AG04450 (cell line): ENCODE results near the gene C16orf87. TPM values are rescaled to one million over a fixed set of nuclear protein-coding genes. Genes with fewer than 3 reads are reported as not detected.
"Not testable (repeated sequence)": the region's sequence is repeated elsewhere in the genome, so short reads cannot be mapped to it uniquely, and the experiment has no call there.

Source experiments
- CTCF ChIA-PET: fragments of 300-600, 350-600 bp; formaldehyde crosslinking; extraction: SDS; loops from one replicate; lab custom pipeline; 2022; ENCODE audit warnings: antibody characterized with exemption, inconsistent platforms; lab: Charles Lee
- POLR2A ChIA-PET: fragments of 350-600 bp; formaldehyde crosslinking; extraction: SDS; loops from one replicate; lab custom pipeline; 2021; ENCODE audit warnings: antibody characterized with exemption, inconsistent platforms; lab: Yijun Ruan, JAX
- DNase-seq: peaks from one replicate; pipeline ENCODE4 v3.0.0-alpha.2; 2011; ENCODE audit warnings: low read depth, low spot score
- H3K27ac ChIP-seq: one replicate; pipeline ENCODE4 v1.5.1; 2012; ENCODE audit warnings: low read depth, low read length, control low read depth
- H3K27me3 ChIP-seq: one replicate; pipeline ENCODE4 v1.6.0; 2012; ENCODE audit warnings: low read length; ENCODE audit not compliant: control insufficient read depth, insufficient read depth
- H3K4me3 ChIP-seq: 2 replicates; pipeline ENCODE4 v1.5.1; 2011; ENCODE audit warnings: mild to moderate bottlenecking, low read depth, low read length, control low read depth
- H3K9me3 ChIP-seq: 2 replicates; pipeline ENCODE4 v1.5.1; 2012; ENCODE audit warnings: low read length; ENCODE audit not compliant: control insufficient read depth, insufficient read depth
- polyA minus RNA-seq: library from RNA; depleted of rRNA, polyadenylated mRNA; stranded (reverse); fragments of >200 nt; gene quantifications from 2 replicates; pipeline ENCODE4 v1.2.3, GENCODE V29; 2011; rRNA and poly(A)+ RNA removed
- polyA plus RNA-seq: library from polyadenylated mRNA; depleted of rRNA; stranded (reverse); fragments of >200 nt; gene quantifications from 2 replicates; pipeline ENCODE4 v1.2.3, GENCODE V29; 2011; rRNA removed
- TF ChIP-seq, protein P1 (sequence below): IDR thresholded peaks from 2 replicates; pipeline ENCODE4 v1.5.1; 2011; ENCODE audit warnings: low read depth, low read length, control low read depth, inconsistent platforms

The C16orf87 gene, protein sequence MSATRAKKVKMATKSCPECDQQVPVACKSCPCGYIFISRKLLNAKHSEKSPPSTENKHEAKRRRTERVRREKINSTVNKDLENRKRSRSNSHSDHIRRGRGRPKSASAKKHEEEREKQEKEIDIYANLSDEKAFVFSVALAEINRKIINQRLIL
- polyA plus RNA-seq: 16.8 and 21.7 TPM in 2 replicates
- polyA minus RNA-seq: 10.7 and 17.5 TPM in 2 replicates

DNA sequence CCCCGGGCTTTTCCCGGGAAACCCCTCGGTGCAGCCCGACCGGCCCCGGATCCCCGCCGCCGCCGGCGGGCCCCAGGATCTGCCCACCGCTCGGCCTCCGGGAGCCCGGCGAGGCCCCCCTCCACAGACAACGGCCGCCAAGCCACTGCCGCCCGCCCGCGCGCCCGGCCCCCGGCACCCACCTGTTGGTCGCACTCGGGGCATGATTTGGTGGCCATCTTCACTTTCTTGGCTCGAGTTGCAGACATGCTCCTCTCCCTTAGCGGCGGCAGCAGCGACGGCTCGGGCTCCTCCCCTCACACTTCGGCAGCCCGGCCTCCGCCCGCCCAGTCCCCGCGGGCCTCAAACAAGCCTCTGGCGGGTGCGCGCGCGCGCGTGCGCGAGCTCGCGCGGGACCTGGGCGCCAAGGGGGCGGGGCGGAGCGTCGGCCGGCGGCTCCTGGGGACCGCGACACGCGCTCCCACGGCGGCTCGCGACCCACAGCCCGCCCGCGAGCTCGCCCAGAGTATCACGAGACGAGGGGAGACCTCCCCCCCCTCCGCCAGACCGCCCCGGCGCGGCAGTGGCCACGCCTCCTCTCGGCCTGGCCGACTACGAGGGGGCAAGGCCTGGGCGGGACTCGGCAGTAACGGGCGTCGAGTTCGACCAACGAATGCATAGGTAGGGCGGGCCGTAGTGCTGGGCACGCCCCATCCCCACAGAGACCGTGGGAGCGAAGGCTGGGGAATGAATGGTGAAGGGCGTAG, at the start of gene C16orf87:
Gene C16orf87 (minus strand): TSS at position 279 of the 746 bp plus-strand sequence. CDS start 31 bp downstream, at position 248.
- Histone ChIP-seq H3K4me3 (peak within 1 kb of the TSS; percentile 79), H3K27me3 (no peaks in the 10 kb centered on the region), H3K9me3 (no peaks in the 10 kb centered on the region; the same call in 1 of the 2 replicates), H3K27ac (peak within 1 kb of the TSS; percentile 40)
- TF ChIP-seq, protein P1, sequence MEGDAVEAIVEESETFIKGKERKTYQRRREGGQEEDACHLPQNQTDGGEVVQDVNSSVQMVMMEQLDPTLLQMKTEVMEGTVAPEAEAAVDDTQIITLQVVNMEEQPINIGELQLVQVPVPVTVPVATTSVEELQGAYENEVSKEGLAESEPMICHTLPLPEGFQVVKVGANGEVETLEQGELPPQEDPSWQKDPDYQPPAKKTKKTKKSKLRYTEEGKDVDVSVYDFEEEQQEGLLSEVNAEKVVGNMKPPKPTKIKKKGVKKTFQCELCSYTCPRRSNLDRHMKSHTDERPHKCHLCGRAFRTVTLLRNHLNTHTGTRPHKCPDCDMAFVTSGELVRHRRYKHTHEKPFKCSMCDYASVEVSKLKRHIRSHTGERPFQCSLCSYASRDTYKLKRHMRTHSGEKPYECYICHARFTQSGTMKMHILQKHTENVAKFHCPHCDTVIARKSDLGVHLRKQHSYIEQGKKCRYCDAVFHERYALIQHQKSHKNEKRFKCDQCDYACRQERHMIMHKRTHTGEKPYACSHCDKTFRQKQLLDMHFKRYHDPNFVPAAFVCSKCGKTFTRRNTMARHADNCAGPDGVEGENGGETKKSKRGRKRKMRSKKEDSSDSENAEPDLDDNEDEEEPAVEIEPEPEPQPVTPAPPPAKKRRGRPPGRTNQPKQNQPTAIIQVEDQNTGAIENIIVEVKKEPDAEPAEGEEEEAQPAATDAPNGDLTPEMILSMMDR: no peak
- POLR2A ChIA-PET: interaction anchor here (0.6 to 1.0 kb wide), 5 partner anchors 9 to 87 kb away, joined by 3 to 7 read pairs (median 3); no protein-coding TSS in a partner anchor
- DNase-seq: peak; percentile 84
- CTCF ChIA-PET: interaction anchor here (2.2 kb wide), 1 partner anchor 157 kb away, joined by 8 read pairs; no protein-coding TSS in a partner anchor

DNA sequence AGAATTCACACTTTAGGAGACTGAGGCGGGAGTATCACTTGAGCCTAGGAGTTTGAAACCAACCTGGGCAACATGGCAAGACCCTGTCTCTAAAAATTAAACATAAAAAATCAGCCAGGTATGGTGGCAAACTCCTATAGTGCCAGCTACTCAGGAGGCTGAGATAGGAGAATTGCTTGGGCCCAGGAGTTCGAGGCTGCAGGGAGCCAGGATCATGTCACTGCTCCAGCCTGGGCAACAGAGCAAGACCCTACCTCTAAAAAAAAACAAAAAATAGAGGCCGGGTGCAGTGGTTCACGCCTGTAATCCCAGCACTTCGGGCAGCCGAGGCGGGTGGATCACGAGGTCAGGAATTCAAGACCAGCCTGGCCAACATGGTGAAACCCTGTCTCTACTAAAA, 44.3 kb upstream of the C16orf87 start:
- DNase-seq: no peak
- POLR2A ChIA-PET: no interaction called here
- TF ChIP-seq, protein P1: no peak
- CTCF ChIA-PET: interaction anchor here (0.6 to 4.4 kb wide), 4 partner anchors 17 to 34 kb away, joined by 3 to 29 read pairs (median 6); no protein-coding TSS in a partner anchor
- peaks cover 5% of the 10 kb centered on the region for H3K27me3 ChIP-seq
- no peak overlapping the region for H3K4me3 ChIP-seq
- H3K9me3 ChIP-seq: no peaks in the 10 kb centered on the region
- H3K27ac ChIP-seq: no peak overlapping the region

DNA sequence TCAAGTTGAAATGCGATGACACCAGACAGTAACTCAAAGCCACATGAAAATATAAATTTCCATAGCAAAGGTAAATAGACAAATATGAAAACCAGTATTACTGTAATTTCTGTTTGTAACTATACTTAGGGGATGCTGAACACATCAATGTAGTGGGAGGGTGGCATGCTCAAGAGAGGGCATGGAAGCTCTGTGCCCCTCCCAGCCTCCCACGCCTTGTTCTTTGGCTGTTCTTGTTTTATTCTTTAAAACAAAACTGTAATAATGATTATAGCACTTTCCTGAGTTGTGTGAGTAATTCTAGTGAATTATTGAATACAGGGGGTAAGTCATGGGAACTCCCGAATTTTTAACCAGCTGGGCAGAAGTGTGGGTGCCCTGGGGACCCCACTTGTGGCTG, 42.2 kb upstream of the C16orf87 start:
- no peak for DNase-seq
- ChIA-PET CTCF (interaction anchor here (0.6 to 4.4 kb wide), 2 partner anchors 19 to 99 kb away, joined by 5 to 29 read pairs; no protein-coding TSS in a partner anchor), POLR2A (no interaction called here)
- peaks cover 2% of the 10 kb centered on the region for H3K27me3 ChIP-seq
- no peak overlapping the region for H3K4me3 ChIP-seq
- H3K9me3 ChIP-seq: no peaks in the 10 kb centered on the region
- no peak overlapping the region for H3K27ac ChIP-seq
- TF ChIP-seq, protein P1: no peak

DNA sequence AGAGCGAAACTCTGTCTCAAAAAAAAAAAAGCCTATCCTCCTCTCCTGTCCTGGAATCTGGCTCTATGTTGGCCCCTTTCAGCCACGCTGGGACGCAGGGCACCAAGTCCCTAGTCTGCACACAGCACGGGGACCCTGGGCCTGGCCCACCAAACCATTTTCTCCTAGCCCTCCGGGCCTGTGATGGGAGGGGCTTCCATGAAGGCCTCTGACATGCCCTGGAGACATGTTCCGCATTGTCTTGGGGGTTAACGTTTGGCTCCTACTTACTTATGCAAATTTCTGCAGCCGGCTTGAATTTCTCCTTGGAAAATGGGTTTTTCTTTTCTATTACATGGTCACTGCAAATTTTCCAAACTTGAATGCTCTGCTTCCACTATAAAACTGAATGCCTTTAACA, 40.6 kb upstream of the C16orf87 start:
- DNase-seq: no peak
- Histone ChIP-seq H3K27me3 (peaks cover 2% of the 10 kb centered on the region), H3K9me3 (no peaks in the 10 kb centered on the region), H3K27ac (no peak overlapping the region), H3K4me3 (no peak overlapping the region)
- TF ChIP-seq, protein P1: no peak
- ChIA-PET CTCF (no interaction called here), POLR2A (no interaction called here)

DNA sequence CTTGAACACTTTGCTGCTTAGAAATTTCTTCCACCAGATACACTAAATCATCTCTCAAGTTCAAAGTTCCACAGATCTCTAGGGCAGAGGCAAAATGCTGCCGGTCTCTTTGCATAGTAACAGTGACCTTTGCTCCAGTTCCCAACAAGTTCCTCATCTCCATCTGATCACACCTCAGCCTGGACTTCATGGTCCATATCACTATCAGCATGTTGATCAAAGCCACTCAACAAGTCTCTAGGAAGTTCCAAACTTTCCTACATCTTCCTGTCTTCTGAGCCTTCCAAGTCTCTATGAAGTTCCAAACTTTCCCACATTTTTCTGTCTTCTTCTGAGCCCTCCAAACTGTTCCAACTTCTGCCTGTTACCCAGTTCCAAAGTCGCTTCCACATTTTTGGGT, 37.9 kb upstream of the C16orf87 start:
- H3K9me3 ChIP-seq, H3K27ac ChIP-seq, H3K27me3 ChIP-seq, H3K4me3 ChIP-seq, CTCF ChIA-PET, DNase-seq, POLR2A ChIA-PET: not testable (repeated sequence)

DNA sequence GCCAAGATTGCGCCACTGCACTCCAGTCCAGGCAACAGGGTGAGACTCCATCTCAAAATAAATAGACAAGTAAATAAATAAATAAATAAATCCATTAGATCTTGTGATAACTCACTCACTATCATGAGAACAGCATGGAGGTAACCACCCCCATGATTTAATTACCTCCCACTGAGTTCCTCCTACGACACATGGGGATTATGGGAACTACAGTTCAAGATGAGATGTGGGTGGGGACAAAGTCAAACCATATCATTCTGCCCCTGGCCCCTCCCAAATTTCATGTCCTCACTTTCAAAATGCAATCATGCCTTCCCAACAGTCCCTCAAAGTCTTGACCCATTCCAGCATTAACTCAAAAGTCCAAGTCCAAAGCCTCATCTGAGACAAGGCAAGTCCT, 36.5 kb upstream of the C16orf87 start:
- H3K4me3 ChIP-seq, CTCF ChIA-PET, H3K9me3 ChIP-seq, DNase-seq, H3K27me3 ChIP-seq, H3K27ac ChIP-seq, POLR2A ChIA-PET: not testable (repeated sequence)
